NCI-H1930 (cell line): Measurements from ENCODE around the gene GLIS2.
A peak's percentile ranks its signal among the peaks of the same experiment; 100 is the strongest.

ENCODE experiments used
- DNase-seq, 2 experiments: peaks; one replicate each; lab custom pipeline; 2025; lab: John Stamatoyannopoulos, UW

The GLIS2 gene

DNA sequence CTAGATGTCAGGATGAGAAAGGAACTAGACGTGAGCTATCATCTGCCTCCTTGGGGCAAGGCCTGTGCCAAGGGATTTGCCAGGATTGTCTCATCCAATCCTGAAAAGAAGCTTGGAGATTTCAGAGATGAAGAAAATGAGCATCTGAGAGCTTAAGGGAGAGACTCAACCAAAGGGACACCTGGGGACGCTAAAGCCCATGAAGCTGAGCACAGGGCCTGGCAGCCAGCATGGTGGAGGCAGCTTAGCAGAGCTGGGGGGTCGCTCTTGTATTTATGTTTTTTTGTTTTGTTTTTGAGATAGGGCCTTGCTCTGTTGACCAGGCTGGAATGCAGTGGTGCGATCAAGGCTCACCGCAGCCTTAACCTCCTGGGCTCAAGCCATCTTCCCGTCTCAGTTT is 18.4 kb upstream of the GLIS2 start:
- no peak for DNase-seq

DNA sequence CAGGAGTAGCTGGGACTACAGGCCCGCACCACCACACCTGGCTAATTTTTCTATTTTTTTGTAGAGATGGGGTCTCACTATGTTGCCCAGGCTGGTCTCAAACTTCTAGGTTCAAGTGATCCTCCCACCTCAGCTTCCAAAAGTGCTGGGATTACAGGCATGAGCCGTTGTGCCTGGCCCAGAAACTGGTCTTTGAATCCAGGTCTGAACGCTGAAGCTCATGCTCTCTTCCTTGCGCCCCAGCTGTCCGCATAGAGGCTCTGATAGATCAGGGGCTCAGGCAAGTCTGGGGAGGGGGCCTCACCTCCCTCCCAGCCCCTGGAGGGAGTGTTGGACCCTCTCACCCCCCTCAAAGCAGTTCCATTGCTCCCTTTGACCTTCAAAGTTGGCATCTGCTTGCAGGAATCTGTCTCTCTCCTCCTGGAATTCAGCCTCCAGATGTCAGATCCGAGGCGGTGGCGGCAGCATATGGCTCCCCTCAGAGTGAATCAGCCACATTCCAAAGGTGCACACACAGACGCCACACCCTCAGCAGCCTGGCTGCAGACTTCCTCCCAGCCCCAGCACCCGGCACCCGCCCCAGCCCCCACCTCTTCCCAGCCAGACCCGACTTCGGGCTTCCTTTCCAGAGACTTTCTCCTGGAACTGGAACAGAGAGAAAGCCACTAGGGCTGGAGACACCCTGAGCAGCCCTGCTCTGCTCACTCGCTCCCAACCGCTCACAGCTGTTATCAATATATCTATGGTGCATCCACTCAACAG is 16.9 kb upstream of the GLIS2 start:
- no peak for DNase-seq

DNA sequence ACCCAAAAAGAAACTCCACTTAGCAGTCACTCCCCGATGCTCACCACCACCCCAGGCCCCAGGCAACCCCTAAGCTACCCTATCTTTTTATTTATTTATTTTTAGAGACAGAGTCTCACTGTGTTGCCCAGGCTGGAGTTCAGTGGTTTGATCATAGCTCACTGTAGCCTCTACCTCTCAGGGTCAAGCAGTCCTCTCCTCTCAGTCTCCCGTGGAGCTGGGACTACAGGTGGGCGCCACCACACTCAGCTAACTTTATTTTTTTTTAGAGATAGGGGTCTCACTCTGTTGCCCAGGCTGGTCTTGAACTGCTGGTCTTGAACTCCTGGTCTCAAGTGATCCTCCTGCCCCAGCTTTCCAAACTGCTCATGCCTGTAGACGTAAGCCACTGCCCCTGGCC is 14.7 kb upstream of the GLIS2 start:
- DNase-seq = no peak

DNA sequence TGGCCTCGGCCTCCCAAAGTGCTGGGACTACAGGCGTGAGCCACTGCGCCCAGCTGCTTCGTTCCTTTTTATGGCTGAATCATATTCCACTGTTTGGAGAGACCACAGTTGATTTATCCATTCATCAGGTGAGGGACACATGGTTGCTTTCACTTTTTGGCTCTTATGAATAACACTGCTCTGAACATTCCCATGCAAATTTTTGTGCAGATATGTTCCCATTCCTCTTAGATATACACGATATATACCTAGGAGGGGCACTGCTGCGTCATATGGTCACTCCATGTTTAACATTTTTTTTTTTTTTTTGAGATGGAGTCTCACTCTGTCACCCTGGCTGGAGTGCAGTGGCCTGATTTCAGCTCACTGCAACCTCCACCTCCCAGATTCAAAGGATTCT is 13.9 kb upstream of the GLIS2 start:
- DNase-seq = no peak

DNA sequence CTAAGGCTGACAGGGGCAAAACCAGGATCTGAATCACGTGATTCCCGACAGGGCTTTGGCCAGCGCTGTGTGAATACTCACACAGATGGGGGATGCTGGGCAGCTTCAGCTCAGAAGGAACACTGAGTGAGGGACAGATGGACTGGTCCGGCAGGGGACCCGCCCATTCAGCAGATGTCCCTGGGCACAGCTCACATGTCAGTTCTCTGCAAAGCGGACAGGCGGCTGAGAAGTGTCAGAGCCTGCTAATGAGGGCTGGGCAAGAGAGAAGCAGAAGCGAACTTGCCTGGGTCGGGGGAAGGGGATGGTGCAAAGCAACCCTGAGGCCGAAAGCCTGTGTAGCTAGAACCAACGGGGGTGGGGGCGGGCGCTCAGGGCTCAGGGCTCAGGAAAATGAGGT is 11.9 kb upstream of the GLIS2 start:
- DNase-seq = no peak

DNA sequence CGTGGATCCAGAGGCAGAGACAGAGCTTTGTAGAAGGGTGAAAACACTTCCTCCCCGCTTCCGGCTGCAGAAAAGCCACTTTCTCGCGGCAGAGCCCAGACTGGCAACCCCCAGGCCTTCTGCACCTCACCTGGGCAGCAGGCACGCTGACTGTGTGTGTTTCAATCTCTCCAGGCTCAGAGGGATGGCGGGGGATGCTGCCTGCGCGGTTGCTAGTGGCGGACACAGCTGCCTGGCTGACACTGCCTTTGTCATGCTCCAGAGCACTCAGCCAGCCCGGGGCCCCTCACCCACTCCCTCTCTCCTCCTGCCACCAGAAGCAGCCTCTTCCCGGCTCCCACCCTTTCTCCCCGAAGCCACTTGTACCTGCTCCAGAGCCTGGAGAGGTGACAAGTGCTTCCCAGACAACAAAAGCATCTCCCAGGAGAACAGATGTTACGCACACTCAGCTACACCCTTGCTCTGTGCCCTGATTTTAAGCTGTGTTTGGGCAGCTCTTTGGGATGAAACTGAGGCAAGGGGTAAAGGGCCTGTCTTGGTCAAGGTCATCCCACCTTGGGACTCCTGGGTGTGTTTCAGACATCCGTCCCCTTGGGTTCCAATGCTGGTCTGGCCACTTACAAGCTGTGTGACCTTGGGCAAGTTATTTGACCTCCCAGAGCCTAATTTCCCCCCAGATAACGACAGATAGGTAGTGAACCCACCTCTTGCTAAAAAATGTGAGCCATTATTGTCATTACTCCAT is 9.2 kb upstream of the GLIS2 start:
- no peak for DNase-seq

DNA sequence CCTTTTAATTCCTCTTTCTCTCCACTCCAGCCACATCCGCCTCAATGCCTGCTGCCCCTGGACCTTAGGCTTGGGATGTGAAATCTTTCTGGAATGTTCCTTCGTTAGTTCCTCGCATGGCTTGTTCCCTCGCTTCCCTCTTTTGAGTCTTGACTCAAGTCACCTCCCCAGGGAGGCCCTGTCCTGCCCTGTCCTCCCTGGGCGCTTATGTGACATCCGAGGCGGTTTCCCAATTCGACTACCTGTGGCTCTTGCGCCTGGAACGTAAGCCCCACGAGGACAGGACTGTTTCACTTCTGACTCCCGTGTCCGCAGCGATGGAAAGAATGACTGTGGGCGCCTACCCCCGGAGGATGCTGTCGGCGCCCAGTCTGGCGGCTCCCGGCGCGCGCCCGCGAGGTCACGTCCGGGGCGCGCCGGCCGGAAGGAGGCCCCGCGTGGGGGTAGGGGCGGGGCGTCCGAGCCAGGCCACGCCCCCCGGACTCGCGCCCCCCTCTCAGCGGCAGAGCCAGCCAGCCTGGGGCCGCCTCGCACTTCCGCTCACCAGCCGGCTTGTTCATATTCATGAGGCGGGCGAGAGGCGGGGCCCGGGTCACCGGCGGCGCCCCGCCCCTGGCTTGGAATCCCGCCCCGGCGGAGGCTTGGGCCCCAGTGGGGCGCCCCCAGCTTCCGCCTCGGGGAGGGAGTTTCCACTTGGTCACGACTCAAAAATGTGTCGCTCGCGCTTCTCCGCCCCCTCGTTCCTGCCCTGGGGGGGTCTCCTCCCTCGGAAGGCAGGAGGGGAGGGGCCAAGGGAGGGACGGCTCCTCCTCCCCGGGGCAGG is 8.4 kb upstream of the GLIS2 start:
- peak; percentile 43 to 50 for DNase-seq

DNA sequence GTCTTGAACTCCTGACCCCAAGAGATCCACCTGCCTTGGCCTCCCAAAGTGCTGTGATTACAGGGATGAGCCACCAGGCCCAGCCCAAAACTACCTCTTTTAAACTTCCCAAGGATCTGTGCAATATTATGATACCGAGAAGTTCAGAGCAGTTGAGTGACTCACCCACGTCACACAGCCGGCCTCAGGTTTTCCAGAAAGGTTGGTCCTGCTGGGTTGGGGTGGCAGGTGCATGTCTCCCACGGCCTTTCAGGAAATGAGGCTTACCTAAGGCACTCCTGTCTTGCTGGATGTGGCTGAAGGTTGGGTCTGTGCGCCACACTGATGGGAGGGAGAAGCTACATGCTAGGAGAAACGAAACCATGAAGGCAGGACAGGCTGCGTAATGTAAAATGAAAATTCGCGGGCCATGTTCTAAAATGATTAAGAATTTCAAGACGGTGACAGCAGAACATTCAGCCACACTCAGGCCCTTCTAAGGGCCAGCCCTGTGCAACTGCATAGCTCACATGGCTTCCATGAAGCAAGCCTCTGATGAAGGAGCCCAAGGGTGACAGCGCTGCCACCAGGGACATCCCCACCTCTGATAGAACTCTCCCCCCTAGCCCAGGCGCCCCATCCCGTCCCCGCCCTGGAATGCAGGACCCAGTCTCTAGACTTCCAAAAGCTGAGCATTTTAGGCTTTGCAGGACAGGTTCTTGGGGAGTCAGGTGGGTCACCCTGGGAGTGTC is 6.6 kb upstream of the GLIS2 start:
- DNase-seq = no peak

DNA sequence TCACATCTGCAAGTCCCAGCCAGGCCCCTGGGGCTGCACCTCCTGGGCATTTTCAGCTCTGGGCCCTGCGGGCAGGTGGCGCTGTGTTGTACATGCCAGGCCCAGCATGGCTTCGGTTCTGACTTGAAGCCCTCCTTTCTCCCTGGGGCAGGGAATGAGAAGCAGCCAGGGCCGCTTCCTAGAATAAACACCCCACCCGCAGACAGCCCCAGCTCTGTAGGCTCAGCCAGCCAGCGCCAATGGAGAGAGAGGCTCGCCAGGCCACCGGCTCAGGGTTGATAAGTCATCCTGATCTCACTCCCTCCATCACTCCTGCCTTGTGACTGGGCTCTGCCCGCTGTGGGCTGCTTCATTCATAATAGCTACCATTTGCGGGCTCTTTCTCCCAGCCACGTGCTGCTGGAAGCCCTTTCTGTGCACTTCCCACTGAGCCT is 6.0 kb upstream of the GLIS2 start:
- DNase-seq = peak in 1 of 2 experiments; percentile 35

DNA sequence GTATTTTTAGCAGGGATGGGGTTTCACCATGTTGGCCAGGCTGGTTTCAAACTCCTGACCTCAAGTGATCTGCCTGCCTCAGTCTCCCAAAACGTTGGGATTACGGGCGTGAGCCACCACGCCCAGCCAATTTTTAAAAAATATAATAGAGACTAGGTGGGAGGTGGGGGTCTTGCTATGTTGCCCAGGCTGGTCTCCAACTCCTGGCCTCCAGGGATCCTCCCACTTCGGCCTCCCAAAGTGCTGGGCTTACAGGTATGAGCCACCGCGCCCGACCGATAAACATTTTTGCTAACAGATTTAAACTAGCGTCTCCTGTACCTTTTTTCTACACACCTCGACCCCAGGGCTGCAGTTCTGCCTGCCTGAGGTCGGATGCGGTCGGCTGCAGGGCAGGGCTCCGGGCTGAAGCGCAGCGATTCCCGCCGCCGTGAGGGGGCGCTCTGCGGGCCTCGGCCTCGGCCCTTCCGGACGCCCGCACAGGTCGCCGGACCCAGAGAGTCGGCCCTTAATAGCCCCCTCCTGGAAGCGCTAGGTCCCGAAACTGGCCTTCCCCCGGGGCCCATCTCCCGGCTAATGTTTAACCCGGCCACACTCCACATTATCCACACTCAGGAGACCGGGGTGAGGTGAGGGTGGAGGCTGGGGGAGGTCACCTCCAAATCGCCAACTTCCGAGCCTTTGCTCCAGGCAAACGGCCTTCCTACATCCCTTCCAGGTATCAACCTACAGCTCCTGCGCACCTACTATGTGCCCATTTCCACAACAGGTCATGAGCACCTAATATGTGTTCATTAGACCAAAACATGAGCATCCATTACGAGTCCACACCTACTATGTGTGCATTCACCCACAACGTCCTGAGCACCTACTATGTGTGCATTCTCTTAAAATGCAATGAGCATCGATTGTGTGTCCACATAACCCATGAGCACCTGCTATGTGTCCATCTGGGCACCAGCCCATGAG is 2.0 kb upstream of the GLIS2 start:
- peak; percentile 61 to 81 for DNase-seq

DNA sequence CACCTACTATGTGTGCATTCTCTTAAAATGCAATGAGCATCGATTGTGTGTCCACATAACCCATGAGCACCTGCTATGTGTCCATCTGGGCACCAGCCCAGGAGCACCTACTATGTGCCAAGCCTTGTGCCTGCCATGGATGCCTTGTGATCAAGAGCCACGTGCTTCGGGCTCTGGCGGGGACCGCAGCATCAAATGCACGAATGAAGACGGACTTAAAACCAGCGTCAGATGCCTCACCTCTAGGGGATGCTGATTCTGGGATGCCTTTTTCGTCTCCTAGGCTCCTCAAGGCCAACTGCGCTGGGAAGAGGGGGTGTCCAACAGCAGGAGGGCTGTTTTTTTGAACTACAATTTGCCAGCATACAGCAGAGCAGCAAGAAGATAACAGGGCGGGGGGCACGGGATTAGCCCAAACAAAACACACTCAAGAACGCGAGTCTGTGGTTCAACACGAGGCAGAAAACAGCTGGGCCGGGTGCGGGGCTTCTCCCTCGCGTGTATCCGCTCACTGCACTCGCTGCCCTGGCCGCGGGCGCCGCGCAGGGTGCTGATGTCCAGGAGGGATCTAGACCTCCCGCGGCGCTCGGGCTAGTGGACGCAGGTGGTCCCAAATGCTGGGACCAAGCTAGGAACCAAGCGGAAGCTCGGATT is 1.2 kb upstream of the GLIS2 start:
- peak; percentile 72 to 74 for DNase-seq

DNA sequence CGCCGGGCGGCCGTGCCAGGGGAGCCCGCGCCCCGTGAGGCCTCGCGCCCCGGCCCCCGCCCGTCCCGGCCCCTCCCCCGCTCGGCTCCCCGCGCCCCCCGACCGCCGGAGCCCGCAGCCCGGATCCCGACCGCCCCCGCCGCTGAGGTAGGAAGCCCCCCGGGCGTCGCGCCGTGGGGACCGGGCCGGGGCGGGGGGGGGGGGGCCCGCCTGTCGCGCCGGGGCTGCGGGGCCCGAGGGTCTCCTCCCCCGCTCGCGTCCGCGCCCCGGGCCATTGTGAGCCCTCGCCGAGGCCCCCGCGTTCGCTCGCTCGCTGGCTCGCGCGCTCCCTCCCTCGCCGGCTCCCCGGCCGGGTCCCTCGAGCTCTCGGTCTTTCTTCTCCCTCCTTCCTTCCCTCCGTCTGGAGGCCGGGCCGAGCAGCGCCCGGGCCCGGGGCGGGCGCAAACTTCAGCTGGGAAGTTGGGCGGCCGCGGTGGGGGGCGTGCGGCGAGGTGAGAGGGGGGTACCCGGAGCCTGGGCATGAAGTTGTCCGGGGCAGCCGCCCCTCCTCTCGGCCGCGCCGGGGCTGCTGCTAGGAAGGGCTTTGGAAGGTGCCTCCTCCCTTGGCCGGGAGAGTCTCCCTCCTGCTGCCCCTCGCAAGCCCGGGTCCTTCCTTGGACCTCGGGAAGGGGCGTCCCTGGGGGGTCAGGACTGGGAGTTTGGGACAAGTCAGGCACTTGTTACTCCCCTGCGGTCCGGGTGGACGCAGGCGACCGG is 419 bp downstream of the GLIS2 start:
- DNase-seq = peak in 1 of 2 experiments; percentile 40

DNA sequence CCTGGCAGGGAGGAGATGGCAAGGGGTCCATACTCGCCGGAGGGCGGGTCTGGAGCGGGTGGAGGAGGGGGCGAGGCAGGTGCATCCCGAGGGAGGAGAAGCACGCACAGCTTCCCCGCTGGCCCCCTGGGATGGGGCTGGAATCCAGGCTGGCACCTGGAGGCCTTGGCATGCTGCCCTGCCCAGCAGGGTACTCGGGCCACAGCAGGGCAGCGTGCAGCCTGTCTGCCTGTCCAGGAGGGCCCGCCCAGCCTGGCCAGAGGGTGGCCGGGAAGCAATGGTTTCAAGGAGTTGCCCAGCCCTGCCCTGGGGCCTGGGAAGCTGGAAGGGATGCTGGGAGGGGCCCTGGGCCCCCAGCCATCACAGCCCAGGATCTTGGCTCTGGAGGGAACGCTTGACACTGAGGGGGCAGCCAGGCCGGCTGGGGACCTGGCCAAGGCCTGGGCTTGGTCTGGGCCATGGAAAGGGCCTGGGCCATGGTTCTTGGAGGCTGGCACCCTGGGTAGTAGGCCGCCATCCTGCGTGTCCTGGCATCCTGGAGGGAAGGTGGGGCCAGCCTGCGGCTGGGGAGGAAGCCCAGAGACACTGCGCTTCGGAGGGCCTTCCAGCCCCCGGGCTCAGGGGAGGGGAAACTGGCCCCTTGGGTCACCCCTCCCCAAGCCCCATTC is 1.1 kb downstream of the GLIS2 start:
- no peak for DNase-seq

DNA sequence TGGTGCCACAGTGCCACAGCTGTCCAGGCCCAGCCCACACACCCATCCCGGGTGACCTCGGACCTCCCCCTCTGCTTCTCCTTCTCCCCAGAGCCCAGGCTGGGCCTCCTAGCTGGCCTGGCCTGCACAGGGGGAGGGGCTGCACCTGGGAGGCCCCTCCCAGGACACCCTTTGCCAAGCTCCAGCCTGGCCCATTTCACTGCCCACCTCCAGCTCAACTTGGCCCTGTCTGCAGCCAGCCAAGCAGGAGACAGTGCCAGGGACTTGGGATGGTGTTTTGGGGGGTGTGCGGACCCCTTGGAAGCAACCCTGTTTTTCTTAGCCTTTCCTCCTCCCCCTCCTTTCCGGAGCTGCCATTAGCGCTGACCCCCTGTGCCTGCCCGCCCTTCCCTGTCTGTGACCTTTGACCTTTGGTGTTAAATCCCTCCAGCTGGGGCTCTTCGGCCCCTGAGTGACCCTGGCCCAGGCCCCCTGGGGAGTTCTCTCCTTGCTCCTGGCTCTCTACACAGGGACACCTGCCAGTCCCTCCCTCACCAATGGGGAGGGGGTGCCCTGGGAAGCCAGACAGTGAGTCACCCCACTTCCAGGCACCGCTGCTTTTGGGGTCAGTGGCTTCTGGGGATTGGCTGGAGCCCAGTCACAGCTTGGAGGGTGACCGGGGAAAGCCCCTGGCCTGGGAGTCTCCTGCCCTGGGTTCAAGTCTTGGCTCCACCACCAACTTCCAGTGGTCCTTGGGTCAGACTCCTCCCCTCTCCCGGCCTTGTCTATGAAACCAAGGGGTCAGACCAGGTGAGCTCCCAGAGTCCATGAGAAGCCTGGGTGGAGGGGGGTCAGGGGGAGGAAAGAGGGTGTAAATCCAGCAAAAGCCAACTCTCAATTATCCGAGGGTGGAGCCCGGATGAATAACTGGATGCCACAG is 1.9 kb downstream of the GLIS2 start:
- no peak for DNase-seq

DNA sequence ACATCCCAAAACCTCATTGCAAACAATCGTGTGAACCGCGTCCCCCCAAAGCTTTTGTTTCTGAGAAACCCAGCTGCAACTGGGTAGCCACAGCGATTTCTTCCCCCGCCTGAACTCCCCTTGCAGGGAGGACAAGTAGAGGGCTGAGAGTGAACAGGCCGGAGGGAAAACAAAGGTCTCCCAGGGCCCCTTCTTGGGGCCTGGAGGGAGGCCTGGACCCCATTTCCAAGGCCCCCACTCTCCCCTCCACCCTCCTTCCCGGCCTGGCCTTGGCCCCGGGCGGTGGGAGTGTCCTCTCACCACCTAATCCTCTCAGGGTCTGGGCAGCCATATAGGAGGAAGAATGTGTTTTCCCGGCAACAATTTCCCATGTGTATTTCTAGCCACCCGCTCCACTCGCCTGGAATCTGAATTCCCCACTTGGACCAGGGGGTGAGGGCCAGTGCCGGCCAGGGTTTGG is 2.6 kb downstream of the GLIS2 start:
- no peak for DNase-seq

DNA sequence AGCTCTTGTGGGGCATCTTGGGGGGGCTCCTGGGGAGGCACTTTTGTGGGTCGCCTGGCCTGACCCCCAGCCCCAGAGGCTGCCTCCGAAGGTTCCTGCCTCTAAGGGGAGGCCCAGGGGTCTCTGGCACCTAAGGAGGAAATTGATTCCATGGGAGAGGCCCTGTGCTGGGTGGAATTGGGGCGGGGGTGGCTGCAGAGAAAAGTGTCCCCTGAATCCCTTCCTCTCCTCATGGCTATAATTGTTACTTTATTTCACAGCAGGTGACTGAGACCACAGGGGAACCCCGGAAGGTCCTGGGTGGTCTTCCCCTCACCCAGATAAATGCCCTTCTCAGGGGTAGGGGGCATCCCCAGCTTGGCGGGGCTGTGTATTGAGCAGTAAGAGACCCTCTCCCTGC is 3.1 kb downstream of the GLIS2 start:
- no peak for DNase-seq
